Measurements from ENCODE around the gene SREBF1.

SREBF1 gene

GRCh38 chr17:17783116-17783824, 53.5 kb downstream of the SREBF1 start:
- peaks cover 71% of the 10 kb centered on the region for H3K4me1 ChIP-seq (ENCODE audit: insufficient read depth, low read length)
- H3K27me3 ChIP-seq (ENCODE audit: insufficient read depth, low read length) = no peaks in the 10 kb centered on the region
- H3K9me3 ChIP-seq (ENCODE audit: low read length) = no peaks in the 10 kb centered on the region
- H3K36me3 ChIP-seq (ENCODE audit: insufficient read depth, low read length) = no peaks in the 10 kb centered on the region
- H3K4me3 ChIP-seq (ENCODE audit: low read length) = peak overlapping the region; percentile 58
- H2AFZ ChIP-seq (ENCODE audit: low read depth, low read length) = peak overlapping the region; percentile 24

DNA sequence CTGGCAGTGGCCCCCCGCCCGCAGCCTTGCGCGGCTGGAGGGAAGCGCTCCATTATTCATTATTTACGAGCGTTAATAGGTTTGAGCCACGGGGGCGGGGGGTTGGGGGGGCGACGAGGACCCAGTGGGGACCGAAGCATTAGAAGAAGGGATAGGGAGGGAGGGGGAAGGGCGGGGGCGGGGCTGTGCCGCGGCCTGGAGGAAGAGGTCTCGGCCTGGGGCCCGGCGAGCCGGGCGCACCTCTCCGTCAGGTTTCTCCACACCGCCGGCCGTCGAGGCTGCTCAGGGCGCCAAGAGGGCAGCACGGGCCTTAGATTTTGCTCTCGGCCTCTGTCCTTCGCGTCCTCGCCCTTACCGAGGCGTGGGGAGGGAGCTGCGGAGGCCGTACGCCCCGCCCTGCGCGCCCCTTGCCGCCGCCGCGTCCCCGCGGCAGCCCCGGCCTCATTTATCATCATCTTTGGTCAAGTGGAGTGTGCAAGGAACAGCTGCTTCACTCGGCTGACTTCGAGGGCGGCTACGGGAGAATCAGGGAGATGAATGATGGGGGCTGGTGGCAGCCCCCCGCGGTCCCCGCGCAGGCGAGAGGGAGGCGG, 54.2 kb downstream of the SREBF1 start:
- Histone ChIP-seq H3K9me3 (ENCODE audit: low read length) (no peaks in the 10 kb centered on the region), H3K36me3 (ENCODE audit: insufficient read depth, low read length) (no peaks in the 10 kb centered on the region), H3K4me3 (ENCODE audit: low read length) (peak overlapping the region; percentile 58), H2AFZ (ENCODE audit: low read depth, low read length) (peak overlapping the region; percentile 24), H3K4me1 (ENCODE audit: insufficient read depth, low read length) (peaks cover 71% of the 10 kb centered on the region), H3K27me3 (ENCODE audit: insufficient read depth, low read length) (no peaks in the 10 kb centered on the region)

- H3K4me1 ChIP-seq (ENCODE audit: insufficient read depth, low read length) = peaks cover 63% of the 10 kb centered on the region
Observed at GRCh38 chr17:17781591-17782496, 54.9 kb downstream of the SREBF1 start.

DNA sequence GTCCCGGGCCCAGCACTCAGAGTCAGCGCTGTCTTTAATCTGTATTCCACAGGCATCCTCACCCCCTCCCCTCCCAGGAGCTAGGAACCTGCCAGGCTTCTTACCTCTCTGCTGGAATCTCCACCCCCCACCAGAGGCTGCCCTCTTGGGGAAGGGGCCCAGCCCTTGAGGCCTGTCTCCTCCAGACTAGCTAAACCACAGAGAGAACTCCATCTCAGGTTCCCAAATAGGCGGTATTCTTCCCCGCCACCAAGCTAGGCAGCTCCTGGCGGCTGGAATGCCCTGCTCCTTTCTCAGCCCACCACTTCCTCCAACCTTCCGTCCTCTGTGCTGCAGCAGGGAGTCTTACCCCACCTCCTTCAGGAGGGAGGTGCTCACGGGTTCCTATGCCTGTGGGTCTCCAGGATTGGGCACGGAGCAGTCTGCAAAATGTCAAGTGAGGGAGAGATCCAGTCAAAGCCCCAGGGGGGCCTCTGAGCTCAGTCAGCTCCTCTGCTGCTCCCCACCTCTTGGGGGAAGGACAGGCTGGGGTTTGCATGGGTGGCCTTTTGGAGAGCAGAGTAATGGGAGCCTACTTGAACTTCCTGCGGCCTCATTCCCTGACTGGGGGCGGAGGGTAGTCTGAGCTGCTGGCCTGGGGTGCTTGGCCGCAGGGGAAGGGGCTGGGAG, 55.7 kb downstream of the SREBF1 start:
- Histone ChIP-seq H2AFZ (ENCODE audit: low read depth, low read length) (no peak overlapping the region), H3K4me3 (ENCODE audit: low read length) (peak overlapping the region; percentile 58), H3K9me3 (ENCODE audit: low read length) (no peaks in the 10 kb centered on the region), H3K4me1 (ENCODE audit: insufficient read depth, low read length) (peaks cover 57% of the 10 kb centered on the region), H3K36me3 (ENCODE audit: insufficient read depth, low read length) (no peaks in the 10 kb centered on the region), H3K27me3 (ENCODE audit: insufficient read depth, low read length) (no peaks in the 10 kb centered on the region)

More at GRCh38 chr17:17781591-17782496, 54.9 kb downstream of the SREBF1 start:
- Histone ChIP-seq H3K9me3 (ENCODE audit: low read length) (no peaks in the 10 kb centered on the region), H3K27me3 (ENCODE audit: insufficient read depth, low read length) (no peaks in the 10 kb centered on the region), H3K36me3 (ENCODE audit: insufficient read depth, low read length) (no peaks in the 10 kb centered on the region), H3K4me3 (ENCODE audit: low read length) (peak overlapping the region; percentile 58), H2AFZ (ENCODE audit: low read depth, low read length) (no peak overlapping the region)

- Histone ChIP-seq H3K4me1 (ENCODE audit: insufficient read depth, low read length) (peaks cover 44% of the 10 kb centered on the region), H2AFZ (ENCODE audit: low read depth, low read length) (no peak overlapping the region), H3K9me3 (ENCODE audit: low read length) (no peaks in the 10 kb centered on the region), H3K36me3 (ENCODE audit: insufficient read depth, low read length) (peaks cover 2% of the 10 kb centered on the region), H3K27me3 (ENCODE audit: insufficient read depth, low read length) (no peaks in the 10 kb centered on the region), H3K4me3 (ENCODE audit: low read length) (no peak overlapping the region)
Observed at GRCh38 chr17:17779015-17779611, 57.7 kb downstream of the SREBF1 start.

DNA sequence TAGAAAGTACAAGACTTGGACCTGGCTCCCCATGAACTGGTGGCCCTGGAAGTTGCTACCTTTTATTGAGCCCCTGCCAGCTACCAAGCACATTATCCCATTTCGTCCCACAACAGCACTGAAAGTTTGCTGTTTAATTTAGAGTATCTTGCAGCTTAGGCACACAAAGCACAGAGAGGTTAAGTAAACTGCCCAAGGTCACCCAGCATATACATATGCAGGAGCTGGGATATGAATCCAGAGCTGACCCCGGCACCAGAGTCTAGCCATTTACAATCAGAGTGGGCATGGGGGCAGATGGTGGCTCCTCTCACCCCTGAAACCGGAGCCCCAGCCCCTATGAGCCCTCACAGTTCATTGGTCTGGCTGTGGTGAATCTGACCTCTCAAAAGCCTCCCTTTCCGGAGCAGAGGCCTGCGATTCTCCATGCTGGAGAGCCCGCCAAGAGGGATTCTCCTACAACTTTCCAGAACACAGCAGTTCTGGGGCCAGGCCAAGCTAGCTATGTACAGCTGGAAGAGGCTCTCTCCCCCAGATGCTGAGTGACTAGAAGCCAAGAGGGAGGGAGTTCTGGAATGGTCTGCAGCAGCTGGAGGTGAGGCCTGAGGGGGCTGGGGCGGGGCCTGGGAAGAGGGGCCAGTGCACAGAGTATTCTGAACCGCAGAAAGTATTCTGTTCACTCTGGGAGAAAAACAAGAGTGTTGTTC, 58.3 kb downstream of the SREBF1 start:
- Histone ChIP-seq H3K4me3 (ENCODE audit: low read length) (no peak overlapping the region), H3K9me3 (ENCODE audit: low read length) (no peaks in the 10 kb centered on the region), H2AFZ (ENCODE audit: low read depth, low read length) (no peak overlapping the region), H3K27me3 (ENCODE audit: insufficient read depth, low read length) (no peaks in the 10 kb centered on the region), H3K36me3 (ENCODE audit: insufficient read depth, low read length) (peaks cover 2% of the 10 kb centered on the region), H3K4me1 (ENCODE audit: insufficient read depth, low read length) (peaks cover 38% of the 10 kb centered on the region)

DNA sequence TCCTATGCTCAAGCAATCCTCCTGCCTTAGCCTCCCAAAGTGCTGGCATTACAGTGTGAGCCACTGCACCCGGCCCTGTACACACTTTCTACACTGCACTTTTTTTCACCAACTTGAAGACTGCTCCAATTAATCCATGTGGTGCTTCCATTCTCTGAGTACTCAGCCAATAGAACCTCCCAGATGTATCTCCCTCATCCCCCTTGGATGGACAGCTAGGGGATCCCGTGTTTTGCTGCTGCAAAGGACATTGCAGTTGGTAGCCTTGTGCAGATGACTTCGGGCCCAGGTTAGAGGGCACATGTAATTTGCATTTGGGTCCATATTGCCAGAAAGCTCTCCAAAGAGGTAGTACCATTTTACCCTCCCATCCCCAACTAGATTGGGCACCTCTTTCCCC, 59.9 kb downstream of the SREBF1 start:
- H3K4me1 ChIP-seq (ENCODE audit: insufficient read depth, low read length) = peaks cover 35% of the 10 kb centered on the region
- peaks cover 2% of the 10 kb centered on the region for H3K36me3 ChIP-seq (ENCODE audit: insufficient read depth, low read length)
- no peaks in the 10 kb centered on the region for H3K27me3 ChIP-seq (ENCODE audit: insufficient read depth, low read length)
- no peaks in the 10 kb centered on the region for H3K9me3 ChIP-seq (ENCODE audit: low read length)
- no peak overlapping the region for H2AFZ ChIP-seq (ENCODE audit: low read depth, low read length)
- H3K4me3 ChIP-seq (ENCODE audit: low read length) = no peak overlapping the region

DNA sequence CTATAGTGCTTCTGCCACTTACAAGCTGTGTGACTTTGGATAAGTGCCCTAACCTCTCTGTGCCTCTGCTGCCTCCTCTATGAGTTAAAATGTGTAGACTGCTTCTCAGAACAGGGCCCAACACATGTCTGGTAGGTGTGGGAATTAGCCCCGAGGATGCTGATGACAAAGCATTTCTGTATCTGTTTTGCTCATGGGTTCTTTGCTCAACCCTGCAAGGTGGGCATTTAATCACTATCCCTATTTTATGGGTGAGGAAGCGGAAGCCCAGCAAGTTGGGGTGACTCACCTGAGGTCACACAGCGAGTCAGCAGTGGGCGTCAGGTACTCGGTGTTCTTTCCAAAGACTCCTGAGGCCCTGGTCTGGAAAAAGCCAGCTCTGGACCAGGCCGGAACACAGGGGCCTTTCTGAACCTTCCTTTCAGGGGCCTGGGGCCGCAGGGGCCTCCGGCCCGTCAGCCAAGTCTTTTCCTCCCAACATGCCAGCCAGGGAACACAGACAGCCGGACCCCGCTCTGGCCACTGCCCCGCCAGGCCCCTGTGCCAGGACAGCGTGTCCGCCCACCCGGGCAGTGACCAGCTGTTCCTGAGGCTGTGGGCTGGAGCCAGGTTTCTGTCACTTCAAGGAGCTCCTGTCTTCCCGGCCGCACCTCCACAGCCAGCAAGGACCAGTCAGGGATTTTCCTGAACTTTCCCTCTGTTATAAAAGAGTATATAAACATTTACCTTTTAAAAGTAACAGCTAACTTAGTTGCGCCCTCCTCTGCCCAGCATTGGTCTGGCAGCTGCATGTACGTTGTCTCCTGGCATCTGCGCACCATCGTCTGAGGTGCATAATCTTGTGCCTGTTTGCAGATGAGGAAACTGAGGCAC, 62.5 kb downstream of the SREBF1 start:
- Histone ChIP-seq H3K9me3 (ENCODE audit: low read length) (no peaks in the 10 kb centered on the region), H3K4me1 (ENCODE audit: insufficient read depth, low read length) (peaks cover 33% of the 10 kb centered on the region), H3K36me3 (ENCODE audit: insufficient read depth, low read length) (peaks cover 2% of the 10 kb centered on the region), H2AFZ (ENCODE audit: low read depth, low read length) (no peak overlapping the region), H3K4me3 (ENCODE audit: low read length) (no peak overlapping the region), H3K27me3 (ENCODE audit: insufficient read depth, low read length) (no peaks in the 10 kb centered on the region)

GRCh38 chr17:17772231-17772630, 64.6 kb downstream of the SREBF1 start:
- Histone ChIP-seq H3K27me3 (ENCODE audit: insufficient read depth, low read length) (no peaks in the 10 kb centered on the region), H3K4me3 (ENCODE audit: low read length) (no peak overlapping the region), H3K4me1 (ENCODE audit: insufficient read depth, low read length) (peaks cover 44% of the 10 kb centered on the region), H2AFZ (ENCODE audit: low read depth, low read length) (no peak overlapping the region), H3K9me3 (ENCODE audit: low read length) (no peaks in the 10 kb centered on the region), H3K36me3 (ENCODE audit: insufficient read depth, low read length) (peaks cover 2% of the 10 kb centered on the region)

- Histone ChIP-seq H3K36me3 (ENCODE audit: insufficient read depth, low read length) (peaks cover 2% of the 10 kb centered on the region), H2AFZ (ENCODE audit: low read depth, low read length) (no peak overlapping the region), H3K27me3 (ENCODE audit: insufficient read depth, low read length) (no peaks in the 10 kb centered on the region), H3K9me3 (ENCODE audit: low read length) (no peaks in the 10 kb centered on the region), H3K4me3 (ENCODE audit: low read length) (no peak overlapping the region), H3K4me1 (ENCODE audit: insufficient read depth, low read length) (peaks cover 50% of the 10 kb centered on the region)
Observed at GRCh38 chr17:17771498-17772201, 65.1 kb downstream of the SREBF1 start.

DNA sequence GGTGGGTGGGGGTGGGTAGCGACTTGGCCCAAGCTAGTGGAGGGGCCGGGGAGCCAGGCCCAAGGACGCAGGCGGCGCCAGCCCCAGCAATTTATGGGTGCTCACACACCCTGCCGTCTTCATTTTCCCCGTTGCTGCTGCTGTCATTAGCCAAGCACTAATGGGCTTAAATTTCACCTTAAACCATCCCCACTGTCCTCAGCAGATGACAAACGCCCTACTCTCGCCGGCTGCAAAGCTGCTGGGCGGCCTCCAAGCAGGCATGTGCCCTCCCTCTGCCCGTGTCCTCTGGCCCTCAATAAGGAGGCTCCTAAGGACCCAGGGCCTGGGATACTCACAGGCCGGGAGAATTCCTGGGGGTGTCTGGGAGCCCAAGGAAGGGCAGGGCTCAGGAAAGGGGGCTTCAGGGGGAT, 66.1 kb downstream of the SREBF1 start:
- Histone ChIP-seq H3K9me3 (ENCODE audit: low read length) (no peaks in the 10 kb centered on the region), H3K36me3 (ENCODE audit: insufficient read depth, low read length) (no peaks in the 10 kb centered on the region), H3K27me3 (ENCODE audit: insufficient read depth, low read length) (no peaks in the 10 kb centered on the region), H3K4me1 (ENCODE audit: insufficient read depth, low read length) (peaks cover 59% of the 10 kb centered on the region), H3K4me3 (ENCODE audit: low read length) (no peak overlapping the region), H2AFZ (ENCODE audit: low read depth, low read length) (no peak overlapping the region)

All from neuron (in vitro differentiated cells).